HTR-8/SVneo (cell line): ENCODE results near the gene TMPRSS6.
A peak's percentile ranks its signal among the peaks of the same experiment; 100 is the strongest.

Experiments used
- DNase-seq: peaks from one replicate; pipeline ENCODE4 v3.0.0; 2011; ENCODE audit warnings: low spot score, mixed read lengths; ENCODE audit not compliant: insufficient read length
- FAIRE-seq: peaks from 2 replicates; lab custom pipeline; 2011; peaks lifted over from hg19 to GRCh38; lab: Jason Lieb, UNC

The TMPRSS6 gene

DNA sequence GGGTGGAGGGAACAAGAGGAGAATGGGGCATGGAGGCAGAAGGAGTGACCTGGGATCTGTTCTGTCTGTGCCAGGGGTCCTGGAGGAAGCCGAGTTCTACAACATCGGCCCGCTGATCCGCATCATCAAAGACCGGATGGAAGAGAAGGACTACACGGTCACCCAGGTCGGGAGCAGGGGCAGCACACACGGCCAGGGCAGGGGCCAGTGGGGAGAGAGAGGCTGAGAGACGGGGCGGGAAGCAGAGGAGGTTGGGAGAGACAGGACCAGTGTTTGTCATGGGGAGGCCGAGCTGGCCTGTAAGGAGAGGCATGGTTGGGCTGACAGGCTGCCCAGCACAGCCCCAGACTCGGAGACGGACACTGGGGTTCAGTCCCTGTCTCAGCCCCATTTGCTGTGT is 53.3 kb downstream of the TMPRSS6 start:
- FAIRE-seq (no peak), DNase-seq (no peak)

DNA sequence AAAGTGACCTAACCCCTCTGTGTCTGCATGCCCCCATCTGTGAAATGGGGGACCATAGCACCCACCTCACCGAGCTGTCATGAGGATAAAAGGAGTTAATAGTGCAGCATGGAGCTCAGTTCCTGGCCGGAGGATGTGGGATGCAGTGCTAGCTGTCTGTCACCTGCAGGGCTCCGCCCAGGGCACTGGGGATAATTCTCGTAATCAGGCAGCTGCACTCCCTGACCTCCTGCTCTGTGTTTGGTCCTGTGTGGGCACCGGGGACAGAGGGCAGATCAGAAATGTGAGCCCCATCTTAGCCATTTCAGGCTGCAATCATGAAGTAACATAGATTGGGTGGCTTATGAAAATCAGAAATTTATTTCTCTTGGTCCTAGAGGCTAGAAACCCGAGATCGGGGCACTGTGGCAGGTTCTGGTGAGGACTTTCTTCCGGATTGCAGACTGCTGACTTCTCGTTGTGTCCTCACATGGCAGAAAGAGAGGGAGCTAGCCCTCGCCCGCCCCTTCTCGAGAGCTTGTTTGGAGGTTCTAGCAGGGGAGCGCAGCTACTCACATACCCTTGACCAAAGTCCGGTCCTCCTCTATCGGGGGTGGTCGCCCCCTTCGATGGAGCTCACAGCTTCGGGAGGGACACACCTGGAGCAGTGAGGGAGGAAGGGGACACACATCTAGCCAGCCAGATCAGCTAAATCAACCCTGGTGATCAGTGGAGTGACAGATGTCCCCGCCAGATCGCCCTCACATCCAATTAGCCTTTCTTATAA is 54.7 kb downstream of the TMPRSS6 start:
- no peak for FAIRE-seq
- DNase-seq, result no peak

DNA sequence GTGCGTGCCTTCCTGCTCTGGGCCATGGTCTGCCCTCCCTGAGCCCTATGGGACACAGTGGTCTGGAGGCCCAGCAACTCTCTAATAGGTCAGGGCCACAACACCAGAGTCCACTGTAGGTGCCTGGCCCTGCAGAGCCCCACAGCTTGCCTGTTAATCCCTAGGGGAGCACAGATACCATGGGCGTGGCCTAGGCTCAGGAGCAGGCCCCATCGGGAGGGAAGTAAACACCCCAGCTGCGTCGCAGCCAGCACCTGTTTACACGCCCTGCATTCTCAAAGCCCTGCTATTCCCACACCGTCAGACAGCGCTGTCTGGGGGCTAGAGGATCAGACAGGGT is 55.5 kb downstream of the TMPRSS6 start:
- FAIRE-seq, result no peak
- no peak for DNase-seq

- DNase-seq, result no peak
- no peak for FAIRE-seq
These were observed 56.0 kb downstream of the TMPRSS6 start for GRCh38 chr22:37053310-37054055.

DNA sequence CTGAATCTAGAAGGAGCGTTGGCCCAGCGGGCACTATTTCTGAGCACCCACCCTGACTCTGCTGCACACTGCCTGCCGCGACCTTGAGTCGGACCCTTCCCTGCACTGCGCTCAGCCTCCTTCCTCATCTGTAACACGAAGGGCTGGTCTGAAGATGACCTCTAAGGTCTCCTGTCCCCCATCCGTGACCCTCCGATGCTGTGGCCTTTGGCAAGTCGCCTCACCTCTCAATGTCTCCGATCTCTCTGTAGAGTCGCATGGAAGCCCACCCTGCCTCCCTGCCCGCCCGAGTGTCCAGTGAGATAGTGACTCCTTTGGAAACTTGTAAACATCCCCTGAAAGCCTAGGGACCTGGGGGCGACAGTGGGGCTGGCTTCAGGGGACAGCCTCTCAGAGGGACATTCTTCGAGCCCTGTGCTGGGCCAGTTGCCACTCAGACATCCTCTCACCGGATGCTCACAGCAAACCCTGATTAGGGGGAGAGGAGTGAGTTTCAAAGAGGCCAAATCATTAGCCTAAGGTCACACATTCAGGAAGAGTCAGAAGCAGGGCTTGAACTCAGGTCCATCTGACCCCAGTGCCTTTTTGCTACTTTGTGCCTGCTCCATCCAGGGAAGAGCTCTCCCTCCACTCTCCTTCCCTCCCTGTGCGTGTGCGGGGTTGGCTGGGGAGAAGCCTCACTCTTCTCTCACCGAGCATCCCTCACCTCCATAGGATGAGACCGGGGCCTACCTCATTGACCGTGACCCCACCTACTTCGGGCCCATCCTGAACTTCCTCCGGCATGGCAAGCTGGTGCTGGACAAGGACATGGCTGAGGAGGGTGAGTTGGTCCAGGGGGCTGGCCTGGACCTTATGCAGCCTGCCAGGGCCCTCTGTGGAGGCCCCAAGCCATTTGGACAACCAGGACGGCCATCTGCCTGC is 56.9 kb downstream of the TMPRSS6 start:
- FAIRE-seq (no peak), DNase-seq (no peak)

DNA sequence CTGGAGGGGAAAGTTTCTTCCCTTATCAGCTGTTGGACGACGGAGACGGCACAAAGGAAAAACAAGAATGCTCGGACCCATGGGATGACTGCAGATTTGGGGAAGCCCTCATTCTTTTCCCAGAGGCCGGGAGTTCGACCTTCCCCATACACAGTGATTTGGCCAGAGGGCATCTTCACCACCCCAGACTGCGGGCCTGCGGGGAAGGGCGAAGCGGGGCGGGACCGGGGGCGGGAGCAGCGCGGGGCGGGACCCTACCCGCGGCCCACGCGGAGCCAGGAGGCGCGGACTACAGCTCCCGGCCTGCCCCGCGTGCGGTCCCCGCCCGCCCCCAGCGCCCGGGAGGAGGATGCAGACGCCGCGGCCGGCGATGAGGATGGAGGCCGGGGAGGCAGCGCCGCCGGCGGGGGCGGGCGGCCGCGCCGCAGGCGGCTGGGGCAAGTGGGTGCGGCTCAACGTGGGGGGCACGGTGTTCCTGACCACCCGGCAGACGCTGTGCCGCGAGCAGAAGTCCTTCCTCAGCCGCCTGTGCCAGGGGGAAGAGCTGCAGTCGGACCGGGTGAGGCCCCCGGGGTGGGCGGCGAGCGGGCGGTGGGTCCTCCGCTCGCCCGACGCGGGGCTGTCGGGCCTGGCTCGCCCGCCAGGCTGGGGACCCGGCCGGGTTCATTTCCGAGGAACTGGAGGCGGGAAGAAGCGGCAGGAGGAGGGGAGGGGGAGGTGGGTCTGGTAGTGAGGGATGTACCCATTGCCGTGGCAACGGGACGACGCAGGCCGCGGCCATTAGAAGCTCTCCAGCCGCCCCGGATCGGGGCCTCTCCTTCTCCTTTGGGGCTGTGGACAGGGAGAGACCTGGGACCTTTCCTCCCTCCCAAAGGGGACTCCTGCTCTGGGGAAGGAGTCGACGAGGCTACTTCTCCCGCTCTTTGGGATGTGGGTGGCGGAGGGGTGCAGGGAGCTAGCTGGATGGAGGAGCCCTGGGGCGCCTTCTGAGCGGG is 57.8 kb downstream of the TMPRSS6 start, which contains the start of gene KCTD17:
Gene KCTD17 (plus strand): TSS at position 352 of the 995 bp plus-strand sequence. CDS start 19 bp downstream, at position 371.
- DNase-seq (peak; percentile 57), FAIRE-seq (no peak)

GRCh38 chr22:37050913-37051312 is 58.6 kb downstream of the TMPRSS6 start:
- FAIRE-seq (no peak), DNase-seq (no peak)

DNA sequence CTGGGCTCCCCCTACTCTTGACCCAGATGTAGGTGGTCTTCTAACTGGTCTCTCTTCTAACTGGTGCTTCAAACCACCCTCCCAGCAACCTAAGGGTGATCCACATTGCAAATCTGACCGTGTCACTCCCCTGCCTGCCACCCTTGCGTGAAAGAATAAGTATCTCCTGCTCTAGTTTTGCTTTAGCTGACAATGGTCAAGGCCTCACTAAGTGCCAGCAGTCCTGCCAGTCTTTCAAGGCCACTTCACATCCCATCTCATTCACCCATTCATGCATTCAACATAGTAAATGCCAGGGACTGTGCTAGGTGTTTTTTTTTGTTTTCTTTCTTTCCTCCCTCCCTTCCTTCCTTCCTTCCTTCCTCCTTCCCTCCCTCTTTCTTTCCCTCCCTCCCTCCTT is 60.3 kb downstream of the TMPRSS6 start:
- FAIRE-seq (no peak), DNase-seq (no peak)

DNA sequence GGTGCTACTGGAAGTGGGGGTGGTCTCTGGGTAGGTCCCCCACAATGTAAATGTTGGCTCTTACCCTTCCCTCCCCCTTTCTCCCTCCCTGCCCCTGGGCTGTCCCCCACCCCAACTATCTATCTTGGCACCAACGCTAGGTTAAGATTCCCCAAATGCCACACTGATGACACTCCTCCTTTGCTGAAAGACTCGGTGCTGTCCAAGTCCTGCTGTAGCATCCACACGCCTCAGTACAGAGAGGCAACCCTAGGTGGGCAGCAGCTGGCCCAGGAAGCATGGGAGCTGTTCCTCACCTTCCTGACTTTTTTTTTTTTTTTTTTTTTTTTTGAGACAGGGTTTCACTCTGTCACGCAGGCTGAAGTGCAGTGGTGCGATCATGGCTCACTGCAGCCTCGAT is 61.4 kb downstream of the TMPRSS6 start:
- FAIRE-seq, result no peak
- DNase-seq, result no peak

- FAIRE-seq (no peak), DNase-seq (no peak)
These were observed 62.5 kb downstream of the TMPRSS6 start for GRCh38 chr22:37047006-37047405.

GRCh38 chr22:37046589-37046988 is 62.9 kb downstream of the TMPRSS6 start:
- FAIRE-seq (no peak), DNase-seq (no peak)

GRCh38 chr22:37045958-37046357 is 63.6 kb downstream of the TMPRSS6 start:
- FAIRE-seq (no peak), DNase-seq (peak; percentile 42)

DNA sequence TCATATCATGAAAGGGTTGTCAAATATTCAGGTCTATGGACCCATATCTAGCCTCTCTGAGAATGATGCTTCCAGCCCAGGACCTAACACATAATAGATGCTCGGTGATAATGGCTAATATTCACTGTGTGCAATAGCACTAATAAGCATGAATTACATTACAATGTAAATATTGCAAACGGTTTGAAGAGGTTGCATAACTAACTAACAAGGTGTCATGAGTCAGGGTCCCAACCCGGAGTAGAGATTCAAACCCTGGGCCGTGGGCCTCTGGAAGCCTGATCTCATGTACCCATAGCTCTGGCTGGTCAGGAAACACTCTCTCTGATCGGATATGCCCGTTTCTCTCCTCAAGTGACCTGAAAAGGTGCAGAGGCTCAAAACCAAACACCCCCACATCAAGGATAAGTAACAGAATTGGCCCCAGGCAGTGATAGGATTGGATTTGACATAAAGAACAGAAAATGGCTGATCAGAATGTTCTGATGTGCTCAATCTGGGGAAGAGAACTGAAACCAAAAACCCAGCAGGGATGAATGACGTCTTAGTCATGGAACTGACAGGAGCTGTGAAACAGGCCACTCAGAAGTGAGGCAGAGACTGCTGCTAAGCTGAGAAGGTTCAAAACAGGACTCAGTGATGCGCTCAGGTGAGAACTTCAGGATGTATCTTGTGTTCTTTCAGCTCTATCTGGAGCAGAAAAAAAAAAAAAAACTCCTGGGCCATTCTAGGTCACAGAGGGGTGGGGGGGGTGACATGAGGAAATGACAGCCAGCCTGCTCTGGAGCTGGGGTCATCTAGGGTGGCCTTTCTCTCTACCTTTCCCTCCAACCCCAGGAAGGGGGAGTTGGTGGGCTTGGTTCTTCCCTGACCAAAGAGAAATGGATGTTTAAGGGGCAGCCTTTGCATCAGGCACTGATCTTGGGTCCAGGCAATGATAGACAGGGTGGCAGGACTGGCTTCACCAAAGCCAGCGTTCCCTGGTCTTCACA is 64.6 kb downstream of the TMPRSS6 start:
- FAIRE-seq (no peak), DNase-seq (no peak)

- DNase-seq (no peak), FAIRE-seq (no peak)
These were observed 65.5 kb downstream of the TMPRSS6 start for GRCh38 chr22:37043828-37044538.

GRCh38 chr22:37043209-37043827 is 66.2 kb downstream of the TMPRSS6 start:
- FAIRE-seq, result no peak
- no peak for DNase-seq

- FAIRE-seq (no peak), DNase-seq (no peak)
These were observed 70.0 kb downstream of the TMPRSS6 start for GRCh38 chr22:37039466-37039865.

DNA sequence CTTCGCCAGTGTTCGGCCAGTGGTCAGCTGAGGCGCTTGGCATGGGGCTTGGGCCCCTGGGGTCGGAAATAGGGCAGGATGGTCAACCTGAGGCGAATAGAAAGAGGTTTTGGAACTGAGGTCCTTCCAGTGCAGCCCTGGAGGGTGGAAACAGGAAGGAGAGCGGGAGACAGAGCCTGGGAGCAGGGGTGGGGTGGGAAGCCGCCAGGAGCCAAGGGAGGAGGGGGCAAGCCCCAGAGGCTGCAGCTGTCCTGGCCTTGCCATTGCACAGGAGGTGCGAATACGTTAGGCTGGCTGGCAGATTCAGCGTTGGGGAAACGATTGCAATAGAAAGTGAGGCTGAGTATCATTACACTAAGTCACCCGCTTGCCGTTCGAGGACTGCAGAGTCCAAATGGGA is 71.8 kb downstream of the TMPRSS6 start:
- DNase-seq (no peak), FAIRE-seq (no peak)
